GM12878 (cell line): ENCODE measurements around the gene PHF20. TPM values are rescaled to one million over a fixed set of nuclear protein-coding genes. Genes with fewer than 3 reads are reported as not detected.

ENCODE experiments used
- ATAC-seq: fragments of 200-7000 bp; cut with Tn5 transposase; 3 replicates; pipeline ENCODE4 v1.9.1; 2020; ENCODE audit warnings: mild to moderate bottlenecking, moderate library complexity
- BruUV-seq: library from RNA; stranded (reverse); fragments of 400-500 nt; replicated peaks from 2 replicates; lab custom pipeline; 2021; lab: Mats Ljungman, UMichigan
- CTCF ChIA-PET: fragments of 300-600 bp; sonication (Branson Sonifier 250); formaldehyde crosslinking; extraction: SDS; loops from one replicate; lab custom pipeline; 2021; ENCODE audit warnings: inconsistent platforms; lab: Yijun Ruan, JAX
- POLR2A ChIA-PET: fragments of 350-600 bp; formaldehyde crosslinking; extraction: SDS; loops from one replicate; lab custom pipeline; 2021; ENCODE audit warnings: inconsistent platforms; lab: Charles Lee
- RAD21 ChIA-PET: fragments of 300-600 bp; sonication (Branson Sonifier 250); formaldehyde crosslinking; loops from one replicate; lab custom pipeline; 2023; ENCODE audit warnings: antibody characterized with exemption; ENCODE audit not compliant: unreplicated experiment; lab: Charles Lee
- SMC1A ChIA-PET: fragments of 300-600 bp; sonication (Branson Sonifier 250); formaldehyde crosslinking; loops from one replicate; lab custom pipeline; 2023; ENCODE audit not compliant: unreplicated experiment, uncharacterized antibody; lab: Charles Lee
- DNase-seq: peaks from one replicate; pipeline ENCODE4 v3.0.0-alpha.2; 2011; ENCODE audit warnings: low read depth, low spot score
- FAIRE-seq: peaks from 3 replicates; lab custom pipeline; 2011; peaks lifted over from hg19 to GRCh38; lab: Jason Lieb, UNC
- H2AFZ ChIP-seq: 2 replicates; pipeline ENCODE4 v1.6.0; 2011; ENCODE audit warnings: low read depth, low read length, control low read depth; ENCODE audit not compliant: control insufficient read depth
- H3K27ac ChIP-seq: 2 replicates; pipeline ENCODE4 v1.5.1; 2011; ENCODE audit warnings: control low read depth; ENCODE audit not compliant: control insufficient read depth, insufficient read depth
- H3K27me3 ChIP-seq, 2 experiments: replicated peaks in 1 of 2; 2 replicates each; pipeline versions ENCODE4 v1.6.0 to v1.6.1; 2011; ENCODE audit warnings: low read length in 1 of 2; ENCODE audit not compliant: control insufficient read depth in 2 of 2, insufficient read depth in 2 of 2
- H3K36me3 ChIP-seq, 2 experiments: 2 replicates each; pipeline ENCODE4 v1.5.1; 2011; ENCODE audit warnings: low read length in 1 of 2; ENCODE audit not compliant: control insufficient read depth in 2 of 2, insufficient read depth in 2 of 2
- H3K4me1 ChIP-seq: 2 replicates; pipeline ENCODE4 v1.6.1; 2011; ENCODE audit warnings: mild to moderate bottlenecking, low read length, moderate library complexity, mixed read lengths; ENCODE audit not compliant: control insufficient read depth, insufficient read depth
- H3K4me2 ChIP-seq: 2 replicates; pipeline ENCODE4 v1.6.0; 2011; ENCODE audit warnings: control low read depth; ENCODE audit not compliant: control insufficient read depth, insufficient read depth
- H3K4me3 ChIP-seq: fragments of 200-600 bp; sonication (generic); 2 replicates; pipeline ENCODE4 v1.5.1; 2016
- H3K79me2 ChIP-seq: 2 replicates; pipeline ENCODE4 v1.6.0; 2011; ENCODE audit warnings: low read length; ENCODE audit not compliant: control insufficient read depth, insufficient read depth
- H3K9ac ChIP-seq: 2 replicates; pipeline ENCODE4 v1.8.0; 2011; ENCODE audit warnings: low read length, control low read depth, mixed read lengths; ENCODE audit not compliant: control insufficient read depth, insufficient read depth
- H3K9me3 ChIP-seq: replicated peaks from 3 replicates; pipeline ENCODE4 v1.5.1; 2011; ENCODE audit warnings: mild to moderate bottlenecking, low read length; ENCODE audit not compliant: control insufficient read depth, insufficient read depth
- H4K20me1 ChIP-seq: 2 replicates; pipeline ENCODE4 v1.6.0; 2011; ENCODE audit not compliant: control insufficient read depth, insufficient read depth
- ASH2L ChIP-seq: fragments of 300-600, 200-600 bp; sonication (generic); IDR thresholded peaks from 2 replicates; pipeline ENCODE4 v1.6.1; 2017; ENCODE audit warnings: low read depth, mild to moderate bottlenecking, borderline replicate concordance
- CBFB ChIP-seq: IDR thresholded peaks from 2 replicates; pipeline ENCODE4 v1.6.1; 2016; ENCODE audit warnings: antibody characterized with exemption, low read depth
- CBX3 ChIP-seq: fragments of 200-600 bp; sonication (generic); IDR thresholded peaks from 2 replicates; pipeline ENCODE4 v1.6.1; 2016; ENCODE audit warnings: low read depth, borderline replicate concordance
- CEBPB ChIP-seq, 2 experiments: fragments of 150-350 bp in 1 of 2; IDR thresholded peaks; 2 replicates each; pipeline ENCODE4 v1.6.1; 2012 to 2014; ENCODE audit warnings: low read depth in 2 of 2, low read length in 2 of 2, borderline replicate concordance in 1 of 2, inconsistent platforms in 1 of 2
- CHD2 ChIP-seq: IDR thresholded peaks from 2 replicates; pipeline ENCODE4 v1.6.1; 2011; ENCODE audit warnings: low read depth, low read length, improper control_type of control experiment, borderline replicate concordance
- NFYA ChIP-seq: IDR thresholded peaks from 2 replicates; pipeline ENCODE4 v1.6.1; 2011; ENCODE audit warnings: low read depth, mild to moderate bottlenecking, low read length, improper control_type of control experiment, borderline replicate concordance
- POLR2AphosphoS2 ChIP-seq: IDR thresholded peaks from 2 replicates; pipeline ENCODE4 v1.6.1; 2011; ENCODE audit warnings: low read depth, mild to moderate bottlenecking, low read length, improper control_type of control experiment, moderate library complexity
- POLR2AphosphoS5 ChIP-seq: IDR thresholded peaks from 2 replicates; pipeline ENCODE4 v1.6.1; 2011; ENCODE audit warnings: mild to moderate bottlenecking, low read length, inconsistent platforms
- RBBP5 ChIP-seq: fragments of 200-600 bp; sonication (generic); conservative IDR thresholded peaks from 2 replicates; pipeline ENCODE4 v1.6.1; 2016
- SMAD1 ChIP-seq: fragments of 450-650 bp; IDR thresholded peaks from 2 replicates; pipeline ENCODE4 v1.6.1; 2018; ENCODE audit warnings: mild to moderate bottlenecking, low read depth; ENCODE audit not compliant: partially characterized antibody
- TARDBP ChIP-seq: IDR thresholded peaks from 2 replicates; pipeline ENCODE4 v1.6.1; 2016; ENCODE audit warnings: borderline replicate concordance
- TBL1XR1 ChIP-seq: IDR thresholded peaks from 2 replicates; pipeline ENCODE4 v1.6.1; 2012; ENCODE audit warnings: low read depth, low read length, improper control_type of control experiment
- TCF12 ChIP-seq: IDR thresholded peaks from 2 replicates; pipeline ENCODE4 v1.6.1; 2011; ENCODE audit warnings: low read depth, mild to moderate bottlenecking, low read length
- YBX1 ChIP-seq: fragments of 450-650 bp; IDR thresholded peaks from 2 replicates; pipeline ENCODE4 v1.6.1; 2016; ENCODE audit warnings: antibody characterized with exemption
- ZNF24 ChIP-seq: fragments of 450-650 bp; IDR thresholded peaks from 2 replicates; pipeline ENCODE4 v1.6.1; 2017; ENCODE audit warnings: antibody characterized with exemption, mild to moderate bottlenecking
- ZNF274 ChIP-seq: IDR thresholded peaks from one replicate; pipeline ENCODE4 v1.8.0; 2011; ENCODE audit not compliant: insufficient read length, insufficient read depth
- ZSCAN29 ChIP-seq: fragments of 450-650 bp; IDR thresholded peaks from 2 replicates; pipeline ENCODE4 v1.6.1; 2017; ENCODE audit warnings: mild to moderate bottlenecking, moderate library complexity
- WGBS: methylation state at CpG from one replicate; pipeline ENCODE4 v1.1.6; 2016; ENCODE audit warnings: low lambda C conversion rate; ENCODE audit not compliant: insufficient replicate concordance, insufficient coverage; ENCODE audit errors: missing lambda C conversion rate; 5-methylcytosine and 5-hydroxymethylcytosine counted together
- in situ Hi-C: fragments of 300-500 bp; cut with MboI; formaldehyde crosslinking; loops from 9 replicates; pipeline ENCODE4 v1.14.3; 2018; ENCODE audit warnings: mixed read lengths
- intact Hi-C: fragments of 100-400 bp; cut with micrococcal nuclease; formaldehyde crosslinking; loops from one replicate; pipeline ENCODE4 v1.14.2; 2022; ENCODE audit not compliant: unreplicated experiment
- polyA plus RNA-seq, 11 experiments: library from polyadenylated mRNA; depleted of rRNA in 4 of 11; unstranded in 6 of 11; stranded (reverse) in 5 of 11; fragments of >200 nt; fragmentation: Nextera tagmentation in 4 of 11; fragmentation: Illumina TruSeq in 1 of 11; extraction: Ambion mirVana in 4 of 11; extraction: Trizol in 1 of 11; gene quantifications; 1 replicate in 1 of 11; 2 replicates in 10 of 11; pipeline versions ENCODE4 v1.2.1 to v1.2.3, GENCODE V29; 2011 to 2016; ENCODE audit warnings: inconsistent platforms in 2 of 11, missing spikeins in 2 of 11, low read depth in 1 of 11
- total RNA-seq, 4 experiments: library from RNA; depleted of rRNA in 3 of 4; stranded (reverse); fragments of >200 nt in 3 of 4; fragmentation: Illumina TruSeq in 1 of 4; extraction: Trizol in 1 of 4; gene quantifications; 2 replicates each; pipeline versions ENCODE4 v1.2.1 to v1.2.3, GENCODE V29; 2013 to 2021
- TF ChIP-seq, protein P1 (sequence below): IDR thresholded peaks from 2 replicates; pipeline ENCODE4 v1.6.1; 2012; ENCODE audit warnings: low read depth, low read length, improper control_type of control experiment

The PHF20 gene
- total and polyA plus RNA-seq, 10 of the 15 experiments (the other 5 are each of a cell fraction or from before 2014, with no cell fraction given) = 31.6 to 91.2 (median 46.8) TPM

- TF ChIP-seq, protein P1, sequence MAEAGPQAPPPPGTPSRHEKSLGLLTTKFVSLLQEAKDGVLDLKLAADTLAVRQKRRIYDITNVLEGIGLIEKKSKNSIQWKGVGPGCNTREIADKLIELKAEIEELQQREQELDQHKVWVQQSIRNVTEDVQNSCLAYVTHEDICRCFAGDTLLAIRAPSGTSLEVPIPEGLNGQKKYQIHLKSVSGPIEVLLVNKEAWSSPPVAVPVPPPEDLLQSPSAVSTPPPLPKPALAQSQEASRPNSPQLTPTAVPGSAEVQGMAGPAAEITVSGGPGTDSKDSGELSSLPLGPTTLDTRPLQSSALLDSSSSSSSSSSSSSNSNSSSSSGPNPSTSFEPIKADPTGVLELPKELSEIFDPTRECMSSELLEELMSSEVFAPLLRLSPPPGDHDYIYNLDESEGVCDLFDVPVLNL = no peak
- TF ChIP-seq CBFB = no peak
Measured at GRCh38 chr20:35831029-35831428, 59.2 kb downstream of the PHF20 start (continued).

GRCh38 chr20:35831971-35832370 lies 60.2 kb downstream of the PHF20 start:
- no peak overlapping the region for H3K4me3 ChIP-seq
- H3K4me2 ChIP-seq = no peak overlapping the region
- WGBS = 77% methylated on average over 2 of the region's 2 CpGs
- intact Hi-C loops = no loop called here
- BruUV-seq = no TSS peak
- no peak overlapping the region for H3K9ac ChIP-seq
- H3K27me3 ChIP-seq = no peaks in the 10 kb centered on the region
- peaks cover 0 to 2% of the 10 kb centered on the region in 2 experiments; a peak in 2 of 4 replicates for H3K36me3 ChIP-seq
- no peaks in the 10 kb centered on the region for H4K20me1 ChIP-seq
- ATAC-seq = no peak
- no peak for DNase-seq
- RAD21 ChIA-PET = no interaction called here
- CTCF ChIA-PET = interaction anchor here (0.6 to 1.1 kb wide), 2 partner anchors 13 to 133 kb away, joined by 3 read pairs; no protein-coding TSS in a partner anchor
- H2AFZ ChIP-seq = no peak overlapping the region
- in situ Hi-C loops = no loop called here
- POLR2A ChIA-PET = no interaction called here
- SMC1A ChIA-PET = no interaction called here
- TF ChIP-seq CHD2 (no peak), POLR2AphosphoS2 (no peak), ZNF274 (no peak), POLR2AphosphoS5 (no peak), RBBP5 (no peak), TARDBP (no peak), SMAD1 (no peak), NFYA (no peak), YBX1 (no peak), ZSCAN29 (no peak), TCF12 (no peak), ZNF24 (no peak), TBL1XR1 (no peak), CEBPB (IDR thresholded peaks at IDR 0.05; ENCODE audit: borderline replicate concordance in 1 of 2, low read depth in 2 of 2, low read length in 2 of 2) (no peak), CBX3 (no peak), ASH2L (no peak)
- TF ChIP-seq, all 136 proteins: peak for 0
- FAIRE-seq = no peak
- H3K27ac ChIP-seq = no peak overlapping the region
- peaks cover 3% of the 10 kb centered on the region for H3K79me2 ChIP-seq
- no peaks in the 10 kb centered on the region for H3K4me1 ChIP-seq
- H3K9me3 ChIP-seq = no peaks in the 10 kb centered on the region
